ENCODE data around the gene SLITRK3.

The SLITRK3 gene

GRCh38 chr3:165210727-165211126 is 14.5 kb upstream of the SLITRK3 start:
- WGBS: 93% methylated on average over 3 of the region's 3 CpGs
- H3K27me3 ChIP-seq (ENCODE audit: control insufficient read depth in 1 of 2, insufficient read depth in 1 of 2, low read length in 2 of 2): no peaks in the 10 kb centered on the region
- no peak overlapping the region for H3K14ac ChIP-seq (ENCODE audit: low read length in 2 of 2)
- no peak overlapping the region for H2AFZ ChIP-seq (ENCODE audit: low read depth, low read length)
- no peak overlapping the region for H3K4me3 ChIP-seq (ENCODE audit: insufficient read depth in 1 of 2, low read depth in 1 of 2, low read length in 2 of 2)
- H3K27ac ChIP-seq (ENCODE audit: low read length, poor library complexity, severe bottlenecking): no peak overlapping the region
- no peak overlapping the region for H4K8ac ChIP-seq (ENCODE audit: low read length)
- H3K4ac ChIP-seq (ENCODE audit: low read depth in 1 of 2, low read length in 2 of 2): no peak overlapping the region
- H2BK5ac ChIP-seq (ENCODE audit: low read depth, low read length, poor library complexity, severe bottlenecking): no peak overlapping the region
- no peak overlapping the region for H2AK5ac ChIP-seq (ENCODE audit: low read length, severe bottlenecking)
- no peak for DNase-seq
- no peaks in the 10 kb centered on the region for H3K36me3 ChIP-seq (ENCODE audit: control insufficient read depth in 1 of 2, insufficient read depth in 2 of 2, low read depth in 1 of 2, low read length in 2 of 2)
- H3K9me3 ChIP-seq (ENCODE audit: control insufficient read depth, low read length): no peaks in the 10 kb centered on the region
- H2BK15ac ChIP-seq (ENCODE audit: low read depth, poor library complexity, severe bottlenecking): no peak overlapping the region
- no peaks in the 10 kb centered on the region for H3K4me1 ChIP-seq (ENCODE audit: control insufficient read depth, insufficient read depth, low read depth, low read length)
- no peak overlapping the region for H3K18ac ChIP-seq (ENCODE audit: low read depth in 1 of 2, low read length in 2 of 2)
- no peak overlapping the region for H4K91ac ChIP-seq (ENCODE audit: low read length)
- no peak overlapping the region for H3K23ac ChIP-seq (ENCODE audit: low read length in 2 of 2)
- no peak overlapping the region for H2BK12ac ChIP-seq (ENCODE audit: low read length in 2 of 2)
- no peaks in the 10 kb centered on the region for H3K79me1 ChIP-seq (replicated peaks; ENCODE audit: low read length, poor library complexity, severe bottlenecking)
- no peak overlapping the region for H2BK120ac ChIP-seq (ENCODE audit: low read depth, low read length)
- H3K9ac ChIP-seq (ENCODE audit: low read length): no peak overlapping the region
- no peak overlapping the region for H3K4me2 ChIP-seq (ENCODE audit: low read length, poor library complexity, severe bottlenecking)

- Histone ChIP-seq H2BK12ac (ENCODE audit: low read length in 2 of 2) (no peak overlapping the region), H3K9ac (ENCODE audit: low read length) (no peak overlapping the region), H2BK5ac (ENCODE audit: low read depth, low read length, poor library complexity, severe bottlenecking) (no peak overlapping the region), H3K14ac (ENCODE audit: low read length in 2 of 2) (no peak overlapping the region), H3K27me3 (ENCODE audit: control insufficient read depth in 1 of 2, insufficient read depth in 1 of 2, low read length in 2 of 2) (no peaks in the 10 kb centered on the region), H2AK5ac (ENCODE audit: low read length, severe bottlenecking) (no peak overlapping the region), H2AFZ (ENCODE audit: low read depth, low read length) (no peak overlapping the region), H3K23ac (ENCODE audit: low read length in 2 of 2) (no peak overlapping the region), H3K36me3 (ENCODE audit: control insufficient read depth in 1 of 2, insufficient read depth in 2 of 2, low read depth in 1 of 2, low read length in 2 of 2) (no peaks in the 10 kb centered on the region), H3K18ac (ENCODE audit: low read depth in 1 of 2, low read length in 2 of 2) (no peak overlapping the region), H2BK120ac (ENCODE audit: low read depth, low read length) (no peak overlapping the region), H3K27ac (ENCODE audit: low read length, poor library complexity, severe bottlenecking) (no peak overlapping the region), H4K91ac (ENCODE audit: low read length) (no peak overlapping the region), H2BK15ac (ENCODE audit: low read depth, poor library complexity, severe bottlenecking) (no peak overlapping the region), H3K9me3 (ENCODE audit: control insufficient read depth, low read length) (no peaks in the 10 kb centered on the region), H3K79me1 (replicated peaks; ENCODE audit: low read length, poor library complexity, severe bottlenecking) (no peaks in the 10 kb centered on the region), H3K4me1 (ENCODE audit: control insufficient read depth, insufficient read depth, low read depth, low read length) (no peaks in the 10 kb centered on the region), H4K8ac (ENCODE audit: low read length) (no peak overlapping the region), H3K4ac (ENCODE audit: low read depth in 1 of 2, low read length in 2 of 2) (no peak overlapping the region), H3K4me2 (ENCODE audit: low read length, poor library complexity, severe bottlenecking) (no peak overlapping the region), H3K4me3 (ENCODE audit: insufficient read depth in 1 of 2, low read depth in 1 of 2, low read length in 2 of 2) (no peak overlapping the region)
- peak; percentile 4 for DNase-seq
Measured at GRCh38 chr3:165210132-165210531, 13.9 kb upstream of the SLITRK3 start.

GRCh38 chr3:165206454-165207266 is 10.5 kb upstream of the SLITRK3 start:
- Histone ChIP-seq H3K4me3 (ENCODE audit: insufficient read depth in 1 of 2, low read depth in 1 of 2, low read length in 2 of 2) (peak overlapping the region in 1 of 2 experiments; percentile 73), H2AFZ (ENCODE audit: low read depth, low read length) (peak overlapping the region; percentile 86), H3K4me1 (ENCODE audit: control insufficient read depth, insufficient read depth, low read depth, low read length) (no peaks in the 10 kb centered on the region), H2AK5ac (ENCODE audit: low read length, severe bottlenecking) (no peak overlapping the region), H2BK5ac (ENCODE audit: low read depth, low read length, poor library complexity, severe bottlenecking) (no peak overlapping the region), H4K8ac (ENCODE audit: low read length) (no peak overlapping the region), H2BK120ac (ENCODE audit: low read depth, low read length) (no peak overlapping the region), H3K79me1 (replicated peaks; ENCODE audit: low read length, poor library complexity, severe bottlenecking) (no peaks in the 10 kb centered on the region), H3K18ac (ENCODE audit: low read depth in 1 of 2, low read length in 2 of 2) (no peak overlapping the region), H2BK15ac (ENCODE audit: low read depth, poor library complexity, severe bottlenecking) (no peak overlapping the region), H3K4ac (ENCODE audit: low read depth in 1 of 2, low read length in 2 of 2) (no peak overlapping the region), H3K36me3 (ENCODE audit: control insufficient read depth in 1 of 2, insufficient read depth in 2 of 2, low read depth in 1 of 2, low read length in 2 of 2) (no peaks in the 10 kb centered on the region), H3K14ac (ENCODE audit: low read length in 2 of 2) (no peak overlapping the region), H3K9me3 (ENCODE audit: control insufficient read depth, low read length) (no peaks in the 10 kb centered on the region), H3K9ac (ENCODE audit: low read length) (peak overlapping the region; percentile 65), H4K91ac (ENCODE audit: low read length) (no peak overlapping the region), H3K27ac (ENCODE audit: low read length, poor library complexity, severe bottlenecking) (no peak overlapping the region), H2BK12ac (ENCODE audit: low read length in 2 of 2) (no peak overlapping the region), H3K27me3 (ENCODE audit: control insufficient read depth in 1 of 2, insufficient read depth in 1 of 2, low read length in 2 of 2) (no peaks in the 10 kb centered on the region), H3K4me2 (ENCODE audit: low read length, poor library complexity, severe bottlenecking) (peak overlapping the region; percentile 67), H3K23ac (ENCODE audit: low read length in 2 of 2) (no peak overlapping the region)
- 32% methylated on average over 19 of the region's 26 CpGs for WGBS
- DNase-seq: peak; percentile 82

- no peak overlapping the region for H2BK12ac ChIP-seq (ENCODE audit: low read length in 2 of 2)
- no peak overlapping the region for H3K9ac ChIP-seq (ENCODE audit: low read length)
- WGBS: no CpG with 5 or more reads among the region's 1 CpG
- H3K79me1 ChIP-seq (replicated peaks; ENCODE audit: low read length, poor library complexity, severe bottlenecking): no peaks in the 10 kb centered on the region
- H3K23ac ChIP-seq (ENCODE audit: low read length in 2 of 2): no peak overlapping the region
- no peak overlapping the region for H2BK120ac ChIP-seq (ENCODE audit: low read depth, low read length)
- no peaks in the 10 kb centered on the region for H3K9me3 ChIP-seq (ENCODE audit: control insufficient read depth, low read length)
- no peak overlapping the region for H3K18ac ChIP-seq (ENCODE audit: low read depth in 1 of 2, low read length in 2 of 2)
- H2AK5ac ChIP-seq (ENCODE audit: low read length, severe bottlenecking): no peak overlapping the region
- no peak overlapping the region for H2BK5ac ChIP-seq (ENCODE audit: low read depth, low read length, poor library complexity, severe bottlenecking)
- H3K27ac ChIP-seq (ENCODE audit: low read length, poor library complexity, severe bottlenecking): no peak overlapping the region
- DNase-seq: no peak
- no peak overlapping the region for H2BK15ac ChIP-seq (ENCODE audit: low read depth, poor library complexity, severe bottlenecking)
- no peak overlapping the region for H3K14ac ChIP-seq (ENCODE audit: low read length in 2 of 2)
- H3K4me2 ChIP-seq (ENCODE audit: low read length, poor library complexity, severe bottlenecking): no peak overlapping the region
- H3K36me3 ChIP-seq (ENCODE audit: control insufficient read depth in 1 of 2, insufficient read depth in 2 of 2, low read depth in 1 of 2, low read length in 2 of 2): no peaks in the 10 kb centered on the region
- no peaks in the 10 kb centered on the region for H3K27me3 ChIP-seq (ENCODE audit: control insufficient read depth in 1 of 2, insufficient read depth in 1 of 2, low read length in 2 of 2)
- no peak overlapping the region for H4K91ac ChIP-seq (ENCODE audit: low read length)
- no peak overlapping the region for H4K8ac ChIP-seq (ENCODE audit: low read length)
- H3K4me3 ChIP-seq (ENCODE audit: insufficient read depth in 1 of 2, low read depth in 1 of 2, low read length in 2 of 2): no peak overlapping the region
- H3K4ac ChIP-seq (ENCODE audit: low read depth in 1 of 2, low read length in 2 of 2): no peak overlapping the region
- H2AFZ ChIP-seq (ENCODE audit: low read depth, low read length): no peak overlapping the region
- no peaks in the 10 kb centered on the region for H3K4me1 ChIP-seq (ENCODE audit: control insufficient read depth, insufficient read depth, low read depth, low read length)
Measured at GRCh38 chr3:165204445-165204844, 8.3 kb upstream of the SLITRK3 start.

All from mesenchymal stem cell (in vitro differentiated cells and primary cell).